Progenitor cell of endocrine pancreas (in vitro differentiated cells): Measurements from ENCODE around the gene SVIL. TPM values are rescaled to one million over a fixed set of nuclear protein-coding genes. Genes with fewer than 3 reads are reported as not detected.
"Not testable (repeated sequence)": the region's sequence is repeated elsewhere in the genome, so short reads cannot be mapped to it uniquely, and the experiment has no call there.

Experiments used
- DNase-seq: peaks from one replicate; pipeline ENCODE4 v3.0.0; 2021; ENCODE audit warnings: low spot score; ENCODE audit not compliant: unreplicated experiment
- H3K27ac Mint-ChIP-seq: 2 replicates; pipeline ENCODE4 v1.8.0; 2021; ENCODE audit warnings: mild to moderate bottlenecking, moderate library complexity, mixed read lengths
- H3K27me3 Mint-ChIP-seq: 2 replicates; pipeline ENCODE4 v1.8.0; 2021; ENCODE audit warnings: mixed read lengths
- H3K36me3 Mint-ChIP-seq: 2 replicates; pipeline ENCODE4 v1.8.0; 2022; ENCODE audit warnings: mixed read lengths; ENCODE audit not compliant: insufficient read depth
- H3K4me1 Mint-ChIP-seq: 2 replicates; pipeline ENCODE4 v1.8.0; 2021; ENCODE audit warnings: low read depth, mixed read lengths
- H3K4me3 Mint-ChIP-seq: 2 replicates; pipeline ENCODE4 v1.8.0; 2021; ENCODE audit warnings: low read depth, mild to moderate bottlenecking, moderate library complexity, mixed read lengths
- H3K9me3 Mint-ChIP-seq: 2 replicates; pipeline ENCODE4 v1.8.0; 2021; ENCODE audit warnings: low read depth, mixed read lengths
- CTCF ChIP-seq: fragments of 200-600 bp; sonication (generic); IDR thresholded peaks from one replicate; pipeline ENCODE4 v1.5.0; 2021; ENCODE audit warnings: antibody characterized with exemption, mild to moderate bottlenecking; ENCODE audit not compliant: unreplicated experiment
- total RNA-seq: library from RNA; stranded (reverse); gene quantifications from 2 replicates; pipeline ENCODE4 v1.2.1, GENCODE V29; 2021

The SVIL gene
- total RNA-seq, 1 donor from 2014 or later = 88.2 TPM

GRCh38 chr10:29540016-29540415 lies 94.8 kb downstream of the SVIL start:
- Mint-ChIP-seq H3K27ac (no peak overlapping the region), H3K36me3 (peaks cover 6% of the 10 kb centered on the region), H3K27me3 (no peaks in the 10 kb centered on the region), H3K4me3 (no peak overlapping the region), H3K9me3 (no peaks in the 10 kb centered on the region), H3K4me1 (peaks cover 16% of the 10 kb centered on the region)
- DNase-seq = no peak
- TF ChIP-seq CTCF = no peak

- H3K4me3 Mint-ChIP-seq = no peak overlapping the region
- H3K27ac Mint-ChIP-seq = no peak overlapping the region
- H3K9me3 Mint-ChIP-seq = no peaks in the 10 kb centered on the region
- no peak for DNase-seq
- no peak for TF ChIP-seq CTCF
- peaks cover 6% of the 10 kb centered on the region for H3K36me3 Mint-ChIP-seq
- H3K27me3 Mint-ChIP-seq = no peaks in the 10 kb centered on the region
- peaks cover 21% of the 10 kb centered on the region for H3K4me1 Mint-ChIP-seq
These were observed 95.4 kb downstream of the SVIL start for GRCh38 chr10:29539412-29539811.

- Mint-ChIP-seq H3K9me3 (no peaks in the 10 kb centered on the region), H3K36me3 (peaks cover 8% of the 10 kb centered on the region), H3K27me3 (no peaks in the 10 kb centered on the region), H3K4me1 (peaks cover 23% of the 10 kb centered on the region), H3K4me3 (no peak overlapping the region), H3K27ac (no peak overlapping the region)
- DNase-seq = no peak
- TF ChIP-seq CTCF = no peak
These were observed 97.0 kb downstream of the SVIL start for GRCh38 chr10:29537799-29538198.

GRCh38 chr10:29536691-29537090 lies 98.1 kb downstream of the SVIL start:
- H3K9me3 Mint-ChIP-seq, DNase-seq, H3K27me3 Mint-ChIP-seq, H3K4me3 Mint-ChIP-seq, H3K27ac Mint-ChIP-seq: not testable (repeated sequence)
- Mint-ChIP-seq H3K4me1 (peaks cover 23% of the 10 kb centered on the region), H3K36me3 (peaks cover 11% of the 10 kb centered on the region)

GRCh38 chr10:29535778-29536453 lies 98.9 kb downstream of the SVIL start:
- Mint-ChIP-seq H3K9me3 (no peaks in the 10 kb centered on the region), H3K4me3 (peak overlapping the region; percentile 27), H3K27ac (peak overlapping the region; percentile 95), H3K27me3 (no peaks in the 10 kb centered on the region), H3K4me1 (peaks cover 23% of the 10 kb centered on the region), H3K36me3 (peaks cover 13% of the 10 kb centered on the region)
- DNase-seq = no peak
- TF ChIP-seq CTCF = peak; percentile 28

- peak; percentile 51 for DNase-seq
- Mint-ChIP-seq H3K4me3 (peak overlapping the region; percentile 27), H3K27me3 (no peaks in the 10 kb centered on the region), H3K4me1 (peaks cover 23% of the 10 kb centered on the region), H3K36me3 (peaks cover 19% of the 10 kb centered on the region), H3K27ac (peak overlapping the region; percentile 95), H3K9me3 (no peaks in the 10 kb centered on the region)
- peak; percentile 85 for TF ChIP-seq CTCF
These were observed 99.6 kb downstream of the SVIL start for GRCh38 chr10:29535012-29535777.
